Liver (tissue), 2 donors: ENCODE measurements around the gene FGF19.

Source experiments
- TF ChIP-seq, protein P1 (sequence below): fragments of 150-350 bp; IDR thresholded peaks from 2 replicates; pipeline ENCODE4 v1.5.1; 2017; ENCODE audit warnings: improper control_type of control experiment, low read depth, low read length; ENCODE audit not compliant: missing input control
- TF ChIP-seq, protein P2 (sequence below): IDR thresholded peaks from 2 replicates; pipeline ENCODE4 v1.6.1; 2016; ENCODE audit warnings: antibody characterized with exemption, mild to moderate bottlenecking
- donor health status: healthy.

DNA sequence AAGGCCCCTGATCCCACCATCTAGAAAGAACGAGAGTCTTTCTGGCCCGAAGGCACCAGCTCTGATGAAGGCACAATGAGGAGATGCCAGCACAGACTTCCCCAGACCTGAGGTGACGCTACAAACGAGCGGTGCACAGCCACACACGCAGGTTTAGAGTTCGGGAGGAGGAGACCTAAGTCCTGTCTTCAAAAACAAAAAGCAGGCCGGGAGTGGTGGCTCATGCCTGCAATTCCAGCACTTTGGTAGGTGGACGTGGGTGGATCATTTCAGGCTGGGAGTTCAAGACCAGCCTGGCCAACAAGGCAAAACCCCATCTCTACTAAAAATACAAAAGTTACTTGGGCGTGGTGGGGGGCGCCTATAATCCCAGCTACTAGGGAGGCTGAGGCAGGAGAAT, 38.2 kb downstream of the FGF19 start:
- TF ChIP-seq, protein P1, sequence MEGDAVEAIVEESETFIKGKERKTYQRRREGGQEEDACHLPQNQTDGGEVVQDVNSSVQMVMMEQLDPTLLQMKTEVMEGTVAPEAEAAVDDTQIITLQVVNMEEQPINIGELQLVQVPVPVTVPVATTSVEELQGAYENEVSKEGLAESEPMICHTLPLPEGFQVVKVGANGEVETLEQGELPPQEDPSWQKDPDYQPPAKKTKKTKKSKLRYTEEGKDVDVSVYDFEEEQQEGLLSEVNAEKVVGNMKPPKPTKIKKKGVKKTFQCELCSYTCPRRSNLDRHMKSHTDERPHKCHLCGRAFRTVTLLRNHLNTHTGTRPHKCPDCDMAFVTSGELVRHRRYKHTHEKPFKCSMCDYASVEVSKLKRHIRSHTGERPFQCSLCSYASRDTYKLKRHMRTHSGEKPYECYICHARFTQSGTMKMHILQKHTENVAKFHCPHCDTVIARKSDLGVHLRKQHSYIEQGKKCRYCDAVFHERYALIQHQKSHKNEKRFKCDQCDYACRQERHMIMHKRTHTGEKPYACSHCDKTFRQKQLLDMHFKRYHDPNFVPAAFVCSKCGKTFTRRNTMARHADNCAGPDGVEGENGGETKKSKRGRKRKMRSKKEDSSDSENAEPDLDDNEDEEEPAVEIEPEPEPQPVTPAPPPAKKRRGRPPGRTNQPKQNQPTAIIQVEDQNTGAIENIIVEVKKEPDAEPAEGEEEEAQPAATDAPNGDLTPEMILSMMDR = no peak
- TF ChIP-seq, protein P2, sequence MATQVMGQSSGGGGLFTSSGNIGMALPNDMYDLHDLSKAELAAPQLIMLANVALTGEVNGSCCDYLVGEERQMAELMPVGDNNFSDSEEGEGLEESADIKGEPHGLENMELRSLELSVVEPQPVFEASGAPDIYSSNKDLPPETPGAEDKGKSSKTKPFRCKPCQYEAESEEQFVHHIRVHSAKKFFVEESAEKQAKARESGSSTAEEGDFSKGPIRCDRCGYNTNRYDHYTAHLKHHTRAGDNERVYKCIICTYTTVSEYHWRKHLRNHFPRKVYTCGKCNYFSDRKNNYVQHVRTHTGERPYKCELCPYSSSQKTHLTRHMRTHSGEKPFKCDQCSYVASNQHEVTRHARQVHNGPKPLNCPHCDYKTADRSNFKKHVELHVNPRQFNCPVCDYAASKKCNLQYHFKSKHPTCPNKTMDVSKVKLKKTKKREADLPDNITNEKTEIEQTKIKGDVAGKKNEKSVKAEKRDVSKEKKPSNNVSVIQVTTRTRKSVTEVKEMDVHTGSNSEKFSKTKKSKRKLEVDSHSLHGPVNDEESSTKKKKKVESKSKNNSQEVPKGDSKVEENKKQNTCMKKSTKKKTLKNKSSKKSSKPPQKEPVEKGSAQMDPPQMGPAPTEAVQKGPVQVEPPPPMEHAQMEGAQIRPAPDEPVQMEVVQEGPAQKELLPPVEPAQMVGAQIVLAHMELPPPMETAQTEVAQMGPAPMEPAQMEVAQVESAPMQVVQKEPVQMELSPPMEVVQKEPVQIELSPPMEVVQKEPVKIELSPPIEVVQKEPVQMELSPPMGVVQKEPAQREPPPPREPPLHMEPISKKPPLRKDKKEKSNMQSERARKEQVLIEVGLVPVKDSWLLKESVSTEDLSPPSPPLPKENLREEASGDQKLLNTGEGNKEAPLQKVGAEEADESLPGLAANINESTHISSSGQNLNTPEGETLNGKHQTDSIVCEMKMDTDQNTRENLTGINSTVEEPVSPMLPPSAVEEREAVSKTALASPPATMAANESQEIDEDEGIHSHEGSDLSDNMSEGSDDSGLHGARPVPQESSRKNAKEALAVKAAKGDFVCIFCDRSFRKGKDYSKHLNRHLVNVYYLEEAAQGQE = no peak
